Testis (tissue), 2 donors: ENCODE data around the gene PYGB.

Source experiments
- CTCF ChIP-seq, 3 experiments: fragments of 450-650 bp in 2 of 3; fragments of 200-600 bp in 1 of 3; sonication (generic) in 1 of 3; IDR thresholded peaks; one replicate each; pipeline ENCODE4 v1.5.1; 2016 to 2019; ENCODE audit warnings: antibody characterized with exemption in 3 of 3, mild to moderate bottlenecking in 2 of 3, moderate library complexity in 1 of 3
- POLR2A ChIP-seq: fragments of 450-650 bp; IDR thresholded peaks from one replicate; pipeline ENCODE4 v1.6.1; 2017; ENCODE audit warnings: antibody characterized with exemption, mild to moderate bottlenecking, moderate library complexity

- TF ChIP-seq POLR2A: no peak
- TF ChIP-seq CTCF (IDR thresholded peaks at IDR 0.05): no peak
Observed at GRCh38 chr20:25309395-25310267, 61.7 kb downstream of the PYGB start.
